ENCODE data around the gene SPATA31D3.

- TF ChIP-seq MYC (IDR thresholded peaks at IDR 0.05; ENCODE audit: borderline replicate concordance, low read length) (no peak), MAFK (IDR thresholded peaks at IDR 0.05; ENCODE audit: partially characterized antibody) (no peak), POLR2A (IDR thresholded peaks at IDR 0.05; ENCODE audit: low read length) (no peak), CTCF (IDR thresholded peaks at IDR 0.05) (no peak), SMC3 (IDR thresholded peaks at IDR 0.05) (no peak), EP300 (IDR thresholded peaks at IDR 0.05) (no peak)
Observed at GRCh38 chr9:81971727-81972126, 28.4 kb downstream of the SPATA31D3 start.
